GM19452 (cell line): ENCODE results near the gene MAN1C1.

ENCODE experiments used
- ATAC-seq: cut with Tn5 transposase; IDR thresholded peaks from one replicate; pipeline ENCODE4 v1.9.1; 2021; ENCODE audit not compliant: unreplicated experiment

Gene MAN1C1

GRCh38 chr1:25712299-25712970 is 95.8 kb downstream of the MAN1C1 start:
- no peak for ATAC-seq

GRCh38 chr1:25713961-25714360 is 97.4 kb downstream of the MAN1C1 start:
- no peak for ATAC-seq

GRCh38 chr1:25714372-25714931 is 97.9 kb downstream of the MAN1C1 start:
- ATAC-seq: no peak

GRCh38 chr1:25715888-25716287 is 99.3 kb downstream of the MAN1C1 start:
- ATAC-seq: no peak

- ATAC-seq: no peak
Observed at GRCh38 chr1:25716320-25716719, 99.7 kb downstream of the MAN1C1 start.

- no peak for ATAC-seq
Observed at GRCh38 chr1:25718732-25719131, 102.1 kb downstream of the MAN1C1 start.

GRCh38 chr1:25720624-25721023 is 104.0 kb downstream of the MAN1C1 start:
- ATAC-seq: no peak

- ATAC-seq: no peak
Observed at GRCh38 chr1:25723250-25723880, 106.8 kb downstream of the MAN1C1 start.

- ATAC-seq: no peak
Observed at GRCh38 chr1:25724201-25724600, 107.6 kb downstream of the MAN1C1 start.

GRCh38 chr1:25724966-25725365 is 108.4 kb downstream of the MAN1C1 start:
- no peak for ATAC-seq

GRCh38 chr1:25725482-25725881 is 108.9 kb downstream of the MAN1C1 start:
- no peak for ATAC-seq

GRCh38 chr1:25727088-25727487 is 110.5 kb downstream of the MAN1C1 start:
- ATAC-seq: no peak

GRCh38 chr1:25727635-25728286 is 111.2 kb downstream of the MAN1C1 start:
- no peak for ATAC-seq

GRCh38 chr1:25728301-25728935 is 111.8 kb downstream of the MAN1C1 start:
- ATAC-seq: no peak

GRCh38 chr1:25729045-25729444 is 112.5 kb downstream of the MAN1C1 start:
- no peak for ATAC-seq

- no peak for ATAC-seq
Observed at GRCh38 chr1:25729790-25730644, 113.4 kb downstream of the MAN1C1 start.

- ATAC-seq: no peak
Observed at GRCh38 chr1:25731148-25731547, 114.6 kb downstream of the MAN1C1 start.

- no peak for ATAC-seq
Observed at GRCh38 chr1:25731626-25732370, 115.2 kb downstream of the MAN1C1 start.

- ATAC-seq: no peak
Observed at GRCh38 chr1:25732821-25733220, 116.2 kb downstream of the MAN1C1 start.

- ATAC-seq: no peak
Observed at GRCh38 chr1:25733271-25733670, 116.7 kb downstream of the MAN1C1 start.
